GM19351 (cell line): Measurements from ENCODE around the gene CABCOCO1.

Experiments
- ATAC-seq: cut with Tn5 transposase; IDR thresholded peaks from one replicate; pipeline ENCODE4 v1.9.1; 2021; ENCODE audit warnings: mild to moderate bottlenecking, moderate library complexity; ENCODE audit not compliant: unreplicated experiment

The CABCOCO1 gene

GRCh38 chr10:61752111-61753011 is 89.6 kb downstream of the CABCOCO1 start:
- ATAC-seq = peak; percentile 39

DNA sequence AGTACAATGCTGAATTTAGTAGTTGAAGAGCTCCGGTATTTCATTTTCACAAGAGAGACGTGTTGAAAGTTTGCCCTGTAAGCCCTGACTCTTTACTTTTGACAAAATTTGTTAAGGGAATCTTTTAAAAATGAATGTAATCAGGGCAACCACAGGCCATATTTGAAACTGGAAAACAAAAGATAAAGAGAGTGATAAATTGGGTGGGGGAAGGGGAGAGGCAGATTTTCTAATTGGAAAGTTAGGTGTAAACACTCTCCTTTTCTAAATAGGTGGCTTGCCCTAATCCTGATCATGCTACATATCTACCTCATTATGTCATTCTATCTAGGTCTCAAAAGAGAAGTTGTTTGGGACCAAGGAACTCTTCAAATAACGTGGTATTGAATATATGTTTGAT is 90.7 kb downstream of the CABCOCO1 start:
- no peak for ATAC-seq

- no peak for ATAC-seq
Measured at GRCh38 chr10:61754587-61755550, 92.1 kb downstream of the CABCOCO1 start.

DNA sequence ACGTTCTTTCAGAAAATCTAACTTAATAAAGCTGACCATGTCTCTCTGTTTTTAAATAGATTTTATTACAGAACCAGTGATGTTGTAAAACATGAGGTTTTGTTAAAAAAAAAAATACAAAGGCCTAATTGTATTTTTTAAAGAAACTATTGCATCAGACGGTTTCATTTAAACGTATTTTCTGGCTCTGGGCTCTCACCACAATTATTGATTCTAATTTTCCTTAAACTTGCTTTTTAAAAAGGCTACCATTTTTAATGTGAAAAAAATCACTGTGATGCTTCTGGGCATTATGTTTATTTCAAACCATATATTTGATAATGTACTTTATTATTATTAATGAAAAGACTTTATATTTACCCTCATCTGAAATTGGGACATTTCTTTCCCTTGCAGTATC is 94.3 kb downstream of the CABCOCO1 start:
- ATAC-seq = no peak

DNA sequence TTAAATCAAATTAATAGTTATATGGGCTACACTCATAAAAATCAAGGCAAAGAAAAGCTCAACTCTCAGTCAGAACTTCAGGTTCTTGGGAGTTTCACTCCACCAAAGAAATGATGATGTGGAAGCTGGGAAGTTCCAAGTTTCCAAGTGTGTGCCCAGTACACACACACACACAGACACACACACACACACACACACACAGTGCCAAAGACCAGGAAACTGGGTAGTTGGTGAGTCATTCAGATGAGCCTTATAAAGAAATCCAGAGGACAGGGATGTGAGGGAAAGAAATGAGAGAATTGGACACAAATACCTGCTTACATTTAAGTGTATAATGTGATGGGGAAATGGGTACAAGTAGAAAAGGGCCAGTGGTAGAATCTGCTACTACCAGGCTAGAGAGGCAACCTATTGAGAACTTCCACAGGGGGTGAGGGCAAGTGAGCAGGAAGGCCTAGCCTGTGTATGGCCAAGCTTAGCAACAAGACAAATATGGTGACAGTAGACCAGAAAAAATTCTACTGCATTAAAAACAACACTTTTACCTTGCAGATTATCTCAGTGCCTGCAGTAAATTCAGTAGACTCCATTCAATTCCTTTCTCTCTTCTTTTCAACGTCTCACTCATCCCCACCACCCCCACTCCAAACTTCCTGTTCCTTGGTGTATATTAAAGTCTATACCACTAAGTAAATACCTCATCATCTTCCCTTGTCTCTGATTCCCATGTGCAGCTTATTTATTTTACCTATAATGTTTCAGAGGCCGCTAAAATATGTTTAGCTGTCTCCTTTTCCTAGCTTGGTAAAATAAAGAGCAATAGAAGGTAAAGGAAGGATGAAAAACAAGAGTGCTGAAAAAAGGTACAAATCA is 95.0 kb downstream of the CABCOCO1 start:
- ATAC-seq = no peak

DNA sequence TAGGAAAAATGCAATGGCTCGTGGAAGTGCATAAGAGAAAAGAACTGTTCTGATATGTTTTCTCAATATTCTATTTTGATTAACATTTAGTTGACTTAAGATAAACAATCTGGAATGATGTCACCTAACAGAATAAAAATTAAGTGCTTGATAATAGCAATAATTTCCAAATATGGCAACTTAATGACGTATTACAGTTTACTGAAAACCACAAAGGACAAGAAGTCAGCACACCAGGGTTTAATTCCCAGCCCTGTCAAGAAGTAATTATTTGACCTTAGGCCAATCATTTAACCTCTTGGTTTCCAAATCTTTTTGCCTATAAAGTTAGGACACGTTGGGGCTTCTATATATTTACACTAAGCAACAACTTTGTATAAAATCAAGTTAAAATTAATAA is 95.7 kb downstream of the CABCOCO1 start:
- no peak for ATAC-seq

- ATAC-seq = no peak
Measured at GRCh38 chr10:61759751-61760150, 97.0 kb downstream of the CABCOCO1 start.

GRCh38 chr10:61760943-61761824 is 98.5 kb downstream of the CABCOCO1 start:
- no peak for ATAC-seq

GRCh38 chr10:61761825-61762217 is 99.1 kb downstream of the CABCOCO1 start:
- no peak for ATAC-seq

DNA sequence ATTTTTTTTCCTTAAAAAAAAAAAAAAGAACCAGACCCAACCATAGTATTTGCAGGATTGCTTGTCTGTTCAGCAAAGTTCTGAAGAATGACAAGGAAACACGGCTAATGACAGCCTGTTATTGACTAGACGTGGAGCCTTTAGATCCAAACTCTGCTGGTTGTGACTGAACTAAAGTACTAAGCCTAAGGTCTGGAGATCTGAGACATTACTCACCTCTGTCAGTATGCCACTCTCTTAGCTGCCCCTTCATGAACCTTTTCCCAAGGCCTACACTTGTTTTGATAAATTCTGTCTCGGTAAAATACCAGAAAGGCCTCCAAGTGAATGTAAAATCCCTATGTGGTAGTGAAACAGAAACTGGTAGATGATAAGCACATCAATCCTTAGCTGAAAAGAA is 101.0 kb downstream of the CABCOCO1 start:
- no peak for ATAC-seq

DNA sequence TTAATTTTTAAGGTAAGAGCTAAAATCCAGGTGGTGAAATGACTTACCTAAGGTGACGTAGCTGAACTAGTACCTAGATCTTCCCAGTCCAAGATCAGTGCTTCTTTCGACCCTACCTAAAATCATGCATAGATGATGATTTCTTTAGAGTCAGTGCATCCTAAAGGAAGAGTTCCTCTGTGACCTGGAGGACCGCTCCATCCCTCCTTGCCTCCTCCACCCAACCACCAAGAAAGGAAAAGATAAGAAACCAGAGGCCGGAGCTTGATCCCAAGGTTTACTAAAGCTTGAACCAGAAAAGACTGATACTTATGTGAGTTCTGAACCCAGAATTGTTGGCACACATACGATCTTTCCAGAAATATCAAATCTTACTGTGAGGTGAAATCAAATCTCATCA is 101.8 kb downstream of the CABCOCO1 start:
- ATAC-seq = no peak

GRCh38 chr10:61765176-61766087 is 102.7 kb downstream of the CABCOCO1 start:
- no peak for ATAC-seq

- no peak for ATAC-seq
Measured at GRCh38 chr10:61766927-61767326, 104.2 kb downstream of the CABCOCO1 start.

DNA sequence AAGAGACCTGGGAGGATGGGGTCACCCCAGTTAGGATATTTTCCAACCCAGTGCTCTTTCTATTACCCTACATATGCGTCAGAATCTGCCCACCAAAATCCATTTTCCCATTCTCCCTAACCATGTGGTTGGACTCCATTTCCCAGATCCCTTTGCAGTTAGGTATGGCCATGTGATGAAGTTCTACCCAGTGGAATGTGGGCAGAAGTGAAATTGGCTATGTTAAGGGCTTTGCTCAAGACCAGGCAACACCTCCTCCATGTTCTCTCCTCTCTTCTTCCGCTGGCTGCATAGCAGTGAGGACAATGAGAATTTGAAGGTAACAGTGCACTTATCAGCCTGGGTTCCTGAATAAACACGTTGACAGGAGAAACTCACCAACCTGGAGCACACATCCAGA is 111.3 kb downstream of the CABCOCO1 start:
- ATAC-seq = no peak

DNA sequence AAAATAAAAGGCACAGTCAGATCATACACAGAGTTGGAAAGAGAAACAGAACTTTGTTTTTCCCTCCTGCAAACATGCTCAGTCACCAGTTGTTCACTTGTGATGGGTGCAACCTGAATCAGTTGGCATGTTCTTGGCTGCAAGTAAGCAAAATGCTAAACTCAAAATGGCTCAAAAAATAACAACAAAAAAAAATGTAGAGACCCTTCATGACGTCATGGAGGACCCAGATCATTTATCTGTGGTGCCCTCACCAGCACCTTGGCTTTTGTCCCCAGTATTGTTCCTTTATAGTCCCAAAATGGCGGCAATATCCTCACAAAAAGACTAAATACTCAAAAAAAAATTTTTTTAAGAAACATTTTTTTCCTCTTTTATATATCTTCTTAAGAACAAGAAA is 112.4 kb downstream of the CABCOCO1 start:
- no peak for ATAC-seq

- ATAC-seq = no peak
Measured at GRCh38 chr10:61776615-61777266, 114.0 kb downstream of the CABCOCO1 start.

DNA sequence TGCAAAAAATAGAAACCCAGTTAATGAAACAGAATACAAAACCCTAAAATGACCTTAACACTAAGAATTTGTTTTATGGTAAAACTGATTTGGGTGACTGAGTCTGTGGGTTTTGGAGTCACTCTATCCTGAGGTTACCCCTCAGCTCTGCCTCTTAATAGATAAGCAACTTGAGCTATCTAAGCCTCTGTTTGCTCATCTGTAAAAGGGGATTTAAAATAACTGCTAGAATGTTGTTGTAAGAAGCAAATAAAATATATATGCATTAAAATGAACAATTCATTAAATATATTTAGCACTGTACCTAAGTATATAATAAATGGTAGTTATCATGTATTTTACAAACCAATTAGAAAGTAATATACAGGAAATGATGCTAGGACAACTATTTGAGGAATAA is 115.4 kb downstream of the CABCOCO1 start:
- no peak for ATAC-seq

DNA sequence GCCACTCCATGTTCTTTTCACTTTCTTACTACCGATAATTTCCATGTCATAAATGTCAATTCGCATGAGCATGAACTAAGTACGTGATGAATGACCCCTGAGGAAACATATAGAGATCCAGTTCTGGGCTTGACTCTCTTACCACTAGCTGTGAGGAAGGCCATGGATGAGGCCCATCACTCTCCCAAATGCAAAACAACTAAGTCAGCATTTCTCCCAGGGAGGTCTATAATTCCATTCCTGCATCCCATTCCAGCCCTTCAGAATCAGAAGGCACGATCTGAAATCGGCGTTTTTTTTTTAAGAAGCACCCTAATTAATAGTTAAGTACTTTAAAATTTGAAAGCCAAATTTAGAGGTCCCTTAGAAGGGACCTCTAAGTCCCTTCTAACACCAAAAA is 116.5 kb downstream of the CABCOCO1 start:
- no peak for ATAC-seq
